22Rv1 (cell line): ENCODE results near the gene CFAP57.

Experiments
- CTCF ChIP-seq: fragments of 450-650 bp; IDR thresholded peaks from 2 replicates; pipeline ENCODE4 v1.5.1; 2017; ENCODE audit warnings: mild to moderate bottlenecking
- ZFX ChIP-seq: fragments of 450-650 bp; IDR thresholded peaks from 2 replicates; pipeline ENCODE4 v1.6.1; 2017; ENCODE audit warnings: antibody characterized with exemption, borderline replicate concordance

DNA sequence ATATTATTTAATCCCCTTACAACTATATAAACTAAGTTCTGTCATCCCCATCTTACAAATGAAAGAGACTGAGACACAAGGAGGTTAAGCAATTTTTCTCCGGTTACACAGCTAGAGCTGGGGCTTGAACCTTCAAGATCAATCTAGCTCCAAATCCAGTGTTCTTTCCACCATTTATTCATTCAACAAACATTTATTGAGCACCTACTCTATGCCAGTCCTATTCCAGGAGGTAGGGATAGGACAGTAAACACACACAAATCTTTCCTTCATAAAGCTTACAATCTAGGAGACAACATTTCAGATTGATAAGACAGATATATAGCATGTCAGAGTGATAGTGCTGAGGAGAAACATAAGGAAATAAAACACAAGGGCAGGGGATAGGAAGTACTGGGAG, 94.8 kb downstream of the CFAP57 start:
- TF ChIP-seq ZFX (no peak), CTCF (no peak)
